Peyer's patch (tissue), 4 donors: ENCODE results near the gene C1orf198.

Experiments
- POLR2A ChIP-seq, 2 donors: fragments of 450-650 bp; IDR thresholded peaks; one replicate each; pipeline ENCODE4 v1.5.1; 2017; ENCODE audit warnings: antibody characterized with exemption in 2 of 2, mild to moderate bottlenecking in 2 of 2, moderate library complexity in 2 of 2
- TF ChIP-seq, protein P1 (sequence below), 6 experiments: fragments of 450-650 bp in 4 of 6; fragments of 200-600 bp in 2 of 6; sonication (generic) in 1 of 6; IDR thresholded peaks; one replicate each; pipeline ENCODE4 v1.5.1; 2017 to 2019; ENCODE audit warnings: antibody characterized with exemption in 6 of 6, mild to moderate bottlenecking in 3 of 6, moderate library complexity in 1 of 6

DNA sequence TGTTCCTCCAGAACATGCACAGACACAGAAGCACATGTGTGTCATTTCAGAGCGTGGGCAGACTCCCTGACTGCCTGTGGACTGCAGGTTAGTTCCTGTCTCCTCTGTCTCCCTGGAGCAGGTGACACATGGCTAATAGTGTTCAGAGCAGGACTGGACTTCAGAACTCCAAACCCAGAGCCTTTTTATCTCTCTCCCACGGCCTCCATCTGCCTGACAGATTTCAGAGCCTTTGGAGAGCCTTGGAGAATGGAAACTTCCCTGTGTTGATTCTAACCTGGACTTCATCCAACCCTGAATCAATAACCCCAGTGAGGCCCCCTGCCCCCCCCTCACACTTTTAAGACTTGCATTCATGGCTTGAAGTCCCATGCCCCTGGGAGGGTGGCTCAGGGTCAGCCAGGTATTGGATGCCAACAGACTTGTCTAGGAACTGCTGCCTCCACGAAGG lies 44.4 kb downstream of the C1orf198 start:
- TF ChIP-seq, protein P1, sequence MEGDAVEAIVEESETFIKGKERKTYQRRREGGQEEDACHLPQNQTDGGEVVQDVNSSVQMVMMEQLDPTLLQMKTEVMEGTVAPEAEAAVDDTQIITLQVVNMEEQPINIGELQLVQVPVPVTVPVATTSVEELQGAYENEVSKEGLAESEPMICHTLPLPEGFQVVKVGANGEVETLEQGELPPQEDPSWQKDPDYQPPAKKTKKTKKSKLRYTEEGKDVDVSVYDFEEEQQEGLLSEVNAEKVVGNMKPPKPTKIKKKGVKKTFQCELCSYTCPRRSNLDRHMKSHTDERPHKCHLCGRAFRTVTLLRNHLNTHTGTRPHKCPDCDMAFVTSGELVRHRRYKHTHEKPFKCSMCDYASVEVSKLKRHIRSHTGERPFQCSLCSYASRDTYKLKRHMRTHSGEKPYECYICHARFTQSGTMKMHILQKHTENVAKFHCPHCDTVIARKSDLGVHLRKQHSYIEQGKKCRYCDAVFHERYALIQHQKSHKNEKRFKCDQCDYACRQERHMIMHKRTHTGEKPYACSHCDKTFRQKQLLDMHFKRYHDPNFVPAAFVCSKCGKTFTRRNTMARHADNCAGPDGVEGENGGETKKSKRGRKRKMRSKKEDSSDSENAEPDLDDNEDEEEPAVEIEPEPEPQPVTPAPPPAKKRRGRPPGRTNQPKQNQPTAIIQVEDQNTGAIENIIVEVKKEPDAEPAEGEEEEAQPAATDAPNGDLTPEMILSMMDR (IDR thresholded peaks at IDR 0.05), result no peak
- TF ChIP-seq POLR2A (IDR thresholded peaks at IDR 0.05), result no peak
